HepG2 (cell line): ENCODE measurements around the gene PFKL. TPM values are rescaled to one million over a fixed set of nuclear protein-coding genes. Genes with fewer than 3 reads are reported as not detected.

ENCODE experiments used
- ATF7 ChIP-seq, 2 experiments: fragments of 450-650 bp in 1 of 2; sonication (generic) in 1 of 2; formaldehyde crosslinking in 1 of 2; IDR thresholded peaks; 2 replicates each; pipeline versions ENCODE4 v1.4.0 to v1.6.1; 2016 to 2020; ENCODE audit warnings: antibody characterized with exemption in 1 of 2, mild to moderate bottlenecking in 1 of 2, missing genetic modification reagents in 1 of 2
- BORCS8-MEF2B ChIP-seq: sonication (generic); formaldehyde crosslinking; IDR thresholded peaks from 2 replicates; pipeline ENCODE4 v1.8.0; 2022; ENCODE audit warnings: mild to moderate bottlenecking, missing genetic modification reagents
- DZIP1 ChIP-seq: sonication (generic); formaldehyde crosslinking; IDR thresholded peaks from 2 replicates; pipeline ENCODE4 v1.5.0; 2020; ENCODE audit warnings: mild to moderate bottlenecking, missing genetic modification reagents
- EED ChIP-seq: sonication (generic); formaldehyde crosslinking; IDR thresholded peaks from 2 replicates; pipeline ENCODE4 v1.5.0; 2020; ENCODE audit warnings: mild to moderate bottlenecking, missing genetic modification reagents
- FLYWCH1 ChIP-seq: sonication (generic); formaldehyde crosslinking; IDR thresholded peaks from 2 replicates; pipeline ENCODE4 v1.8.1; 2023; ENCODE audit warnings: mild to moderate bottlenecking, missing genetic modification reagents
- KMT2A ChIP-seq: sonication (generic); formaldehyde crosslinking; IDR thresholded peaks from 2 replicates; pipeline ENCODE4 v1.4.0; 2020; ENCODE audit warnings: missing genetic modification reagents
- MAX ChIP-seq: IDR thresholded peaks from 2 replicates; pipeline ENCODE4 v1.6.1; 2012; ENCODE audit warnings: inconsistent platforms
- NFYC ChIP-seq: IDR thresholded peaks from 2 replicates; pipeline ENCODE4 v1.6.1; 2016; ENCODE audit warnings: missing genetic modification reagents, missing compliant biosample characterization
- NR2F1 ChIP-seq, 2 experiments: fragments of 450-650 bp in 1 of 2; formaldehyde crosslinking in 1 of 2; IDR thresholded peaks; 2 replicates each; pipeline versions ENCODE4 v1.5.0 to v1.6.1; 2016 to 2020; ENCODE audit warnings: mild to moderate bottlenecking in 1 of 2, missing compliant biosample characterization in 1 of 2, missing genetic modification reagents in 1 of 2, moderate library complexity in 1 of 2
- POGK ChIP-seq: sonication (generic); formaldehyde crosslinking; conservative IDR thresholded peaks from 2 replicates; pipeline ENCODE4 v1.8.0; 2022; ENCODE audit warnings: mild to moderate bottlenecking, moderate library complexity, missing genetic modification reagents
- RXRA ChIP-seq: sonication (generic); formaldehyde crosslinking; IDR thresholded peaks from 2 replicates; pipeline ENCODE4 v1.5.1; 2020; ENCODE audit warnings: missing genetic modification reagents
- SAFB2 ChIP-seq: sonication (generic); formaldehyde crosslinking; IDR thresholded peaks from 2 replicates; pipeline ENCODE4 v1.5.1; 2020; ENCODE audit warnings: missing genetic modification reagents, low read depth, mild to moderate bottlenecking, borderline replicate concordance
- SIN3A ChIP-seq: IDR thresholded peaks from 2 replicates; pipeline ENCODE4 v1.6.1; 2011; ENCODE audit warnings: low read depth, mild to moderate bottlenecking, control low read depth, low read length, borderline replicate concordance
- TGIF2 ChIP-seq: IDR thresholded peaks from 2 replicates; pipeline ENCODE4 v1.6.1; 2016; ENCODE audit warnings: control low read depth, missing compliant biosample characterization
- THAP7 ChIP-seq: sonication (generic); formaldehyde crosslinking; IDR thresholded peaks from 2 replicates; pipeline ENCODE4 v1.8.1; 2023; ENCODE audit warnings: mild to moderate bottlenecking, missing genetic modification reagents
- USF2 ChIP-seq, 2 experiments: sonication (generic) in 1 of 2; formaldehyde crosslinking in 1 of 2; IDR thresholded peaks; 2 replicates each; pipeline versions ENCODE4 v1.5.1 to v1.6.1; 2011 to 2020; ENCODE audit warnings: borderline replicate concordance in 1 of 2, low read depth in 1 of 2, low read length in 1 of 2, mild to moderate bottlenecking in 1 of 2, missing genetic modification reagents in 1 of 2, moderate library complexity in 1 of 2
- ZFP82 ChIP-seq: sonication (generic); formaldehyde crosslinking; IDR thresholded peaks from 2 replicates; pipeline ENCODE4 v1.5.1; 2020; ENCODE audit warnings: mild to moderate bottlenecking, missing genetic modification reagents, borderline replicate concordance
- ZNF256 ChIP-seq: sonication (generic); formaldehyde crosslinking; conservative IDR thresholded peaks from 2 replicates; pipeline ENCODE4 v1.4.0; 2020; ENCODE audit warnings: missing genetic modification reagents
- ZNF34 ChIP-seq: sonication (generic); formaldehyde crosslinking; IDR thresholded peaks from 2 replicates; pipeline ENCODE4 v1.4.0; 2020; ENCODE audit warnings: mild to moderate bottlenecking, missing genetic modification reagents, borderline replicate concordance
- ZNF567 ChIP-seq: sonication (generic); formaldehyde crosslinking; IDR thresholded peaks from 2 replicates; pipeline ENCODE4 v1.8.1; 2023; ENCODE audit warnings: mild to moderate bottlenecking, missing genetic modification reagents, borderline replicate concordance
- polyA plus RNA-seq, 8 experiments: library from polyadenylated mRNA; depleted of rRNA in 3 of 8; stranded (reverse) in 7 of 8; unstranded in 1 of 8; fragments of >200 nt; fragmentation: Illumina TruSeq in 4 of 8; extraction: Trizol in 4 of 8; gene quantifications; 2 replicates each; pipeline versions ENCODE4 v1.2.1 to v1.2.3, GENCODE V29; 2011 to 2016; ENCODE audit warnings: low read depth in 4 of 8, missing spikeins in 1 of 8, mixed read lengths in 1 of 8; ENCODE audit not compliant: insufficient read depth in 1 of 8
- total RNA-seq, 5 experiments: library from RNA; depleted of rRNA; stranded (reverse); fragments of >200 nt; fragmentation: Illumina TruSeq; extraction: Trizol; gene quantifications; 2 replicates each; pipeline ENCODE4 v1.2.3, GENCODE V29; 2016; ENCODE audit warnings: low read depth in 1 of 5

The PFKL gene
- total and polyA plus RNA-seq, 2 of the 13 experiments (the other 11 are each of a cell fraction or from before 2014, with no cell fraction given), result 92.8 to 106 TPM

- TF ChIP-seq KMT2A, result no peak
- TF ChIP-seq ZFP82 (CRISPR knock-in tag), result no peak
- TF ChIP-seq SIN3A, result 0 out of 2 replicates have a peak, but pooled peaks have one; percentile 42
- TF ChIP-seq NR2F1 (CRISPR knock-in tag; IDR thresholded peaks at IDR 0.05), result no peak
- TF ChIP-seq MAX, result 0 out of 2 replicates have a peak, but pooled peaks have one; percentile 27
- TF ChIP-seq SAFB2 (CRISPR knock-in tag), result no peak
- no peak for TF ChIP-seq THAP7
- TF ChIP-seq USF2 (IDR thresholded peaks at IDR 0.05; ENCODE audit: low read depth, low read length), result no peak
- no peak for TF ChIP-seq USF2 (CRISPR knock-in tag; IDR thresholded peaks at IDR 0.05; ENCODE audit: borderline replicate concordance)
- TF ChIP-seq ZNF34 (CRISPR knock-in tag), result no peak
- no peak for TF ChIP-seq POGK (CRISPR knock-in tag)
- no peak for TF ChIP-seq FLYWCH1 (CRISPR knock-in tag)
- TF ChIP-seq ZNF567 (CRISPR knock-in tag), result no peak
- no peak for TF ChIP-seq RXRA
- no peak for TF ChIP-seq ATF7 (IDR thresholded peaks at IDR 0.05)
- no peak for TF ChIP-seq ATF7 (CRISPR knock-in tag; IDR thresholded peaks at IDR 0.05)
- no peak for TF ChIP-seq ZNF256 (CRISPR knock-in tag)
- peak; percentile 79 for TF ChIP-seq TGIF2
- no peak for TF ChIP-seq EED (CRISPR knock-in tag)
- no peak for TF ChIP-seq NFYC (CRISPR knock-in tag)
- 0 out of 2 replicates have a peak, but pooled peaks have one; percentile 59 for TF ChIP-seq DZIP1
- TF ChIP-seq BORCS8-MEF2B (CRISPR knock-in tag), result peak; percentile 42; the same call in 1 of the 2 replicates
Measured at GRCh38 chr21:44337941-44338895, 38.4 kb downstream of the PFKL start (continued).
